Ovary (tissue), 3 donors: ENCODE measurements around the gene DCTN2.

ENCODE experiments used
- EP300 ChIP-seq: sonication (generic); formaldehyde crosslinking; IDR thresholded peaks from one replicate; pipeline ENCODE4 v1.6.1; 2017; ENCODE audit warnings: antibody characterized with exemption
- POLR2A ChIP-seq: fragments of 450-650 bp; IDR thresholded peaks from one replicate; pipeline ENCODE4 v1.6.1; 2017; ENCODE audit warnings: antibody characterized with exemption, mild to moderate bottlenecking, moderate library complexity
- TF ChIP-seq, protein P1 (sequence below), 3 donors: fragments of 450-650 bp in 2 of 3; fragments of 200-600 bp in 1 of 3; IDR thresholded peaks; one replicate each; pipeline versions ENCODE4 v1.5.1 to v1.8.0; 2016 to 2022; ENCODE audit warnings: antibody characterized with exemption in 3 of 3, mild to moderate bottlenecking in 1 of 3
- donor health status: DM: no; HTN: no; CAD: no.

DNA sequence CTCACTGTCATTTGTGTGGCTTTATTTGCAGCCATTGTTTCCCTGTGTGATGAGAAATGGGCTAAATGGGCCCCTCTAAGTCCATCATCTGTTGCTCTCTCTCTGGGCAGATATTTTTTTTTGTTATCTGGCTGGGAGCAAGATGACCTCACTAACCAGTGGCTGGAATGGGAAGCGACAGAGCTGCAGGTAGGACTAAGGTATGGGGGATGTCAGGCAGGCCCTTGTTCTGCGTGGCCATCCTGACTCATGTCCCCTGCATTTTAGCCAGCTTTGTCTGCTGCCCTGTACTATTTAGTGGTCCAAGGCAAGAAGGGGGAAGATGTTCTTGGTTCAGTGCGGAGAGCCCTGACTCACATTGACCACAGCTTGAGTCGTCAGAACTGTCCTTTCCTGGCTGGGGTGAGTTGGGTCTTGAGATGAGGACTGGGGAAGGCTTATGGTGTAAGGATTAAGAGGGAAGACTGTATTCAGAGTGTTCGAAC is 57.8 kb downstream of the DCTN2 start:
- TF ChIP-seq POLR2A: no peak
- TF ChIP-seq, protein P1, sequence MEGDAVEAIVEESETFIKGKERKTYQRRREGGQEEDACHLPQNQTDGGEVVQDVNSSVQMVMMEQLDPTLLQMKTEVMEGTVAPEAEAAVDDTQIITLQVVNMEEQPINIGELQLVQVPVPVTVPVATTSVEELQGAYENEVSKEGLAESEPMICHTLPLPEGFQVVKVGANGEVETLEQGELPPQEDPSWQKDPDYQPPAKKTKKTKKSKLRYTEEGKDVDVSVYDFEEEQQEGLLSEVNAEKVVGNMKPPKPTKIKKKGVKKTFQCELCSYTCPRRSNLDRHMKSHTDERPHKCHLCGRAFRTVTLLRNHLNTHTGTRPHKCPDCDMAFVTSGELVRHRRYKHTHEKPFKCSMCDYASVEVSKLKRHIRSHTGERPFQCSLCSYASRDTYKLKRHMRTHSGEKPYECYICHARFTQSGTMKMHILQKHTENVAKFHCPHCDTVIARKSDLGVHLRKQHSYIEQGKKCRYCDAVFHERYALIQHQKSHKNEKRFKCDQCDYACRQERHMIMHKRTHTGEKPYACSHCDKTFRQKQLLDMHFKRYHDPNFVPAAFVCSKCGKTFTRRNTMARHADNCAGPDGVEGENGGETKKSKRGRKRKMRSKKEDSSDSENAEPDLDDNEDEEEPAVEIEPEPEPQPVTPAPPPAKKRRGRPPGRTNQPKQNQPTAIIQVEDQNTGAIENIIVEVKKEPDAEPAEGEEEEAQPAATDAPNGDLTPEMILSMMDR (IDR thresholded peaks at IDR 0.05): no peak
- TF ChIP-seq EP300: no peak
